ENCODE data around the gene GDA.

DNA sequence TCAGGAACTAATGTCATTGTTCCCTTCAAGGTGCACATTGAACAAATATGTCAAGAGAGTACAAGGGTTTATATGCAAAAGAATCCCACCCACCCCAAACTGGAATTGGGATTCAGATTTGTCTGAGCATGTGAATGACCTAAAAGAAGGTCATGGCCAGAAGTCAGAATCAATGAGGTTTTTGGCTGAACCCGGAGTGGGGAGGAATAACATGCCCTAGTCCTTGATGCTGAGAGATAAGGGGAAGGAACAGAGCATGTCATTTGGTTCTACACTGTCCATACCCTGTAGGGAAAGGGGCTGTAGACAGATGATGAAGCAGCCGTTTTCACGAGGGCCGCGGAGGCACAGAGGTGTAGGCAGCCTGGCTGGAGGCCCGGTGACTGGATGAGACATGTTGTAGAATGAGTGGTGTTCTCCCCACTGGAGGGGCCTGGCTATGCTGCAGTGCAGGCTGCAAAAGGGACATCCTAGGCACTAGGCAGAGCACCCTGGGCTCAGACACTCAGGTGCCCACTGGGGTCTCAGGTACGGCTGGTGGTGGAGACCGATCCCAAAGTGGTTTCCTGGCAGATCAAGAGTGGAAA, 149.9 kb downstream of the GDA start:
- TF ChIP-seq, protein P1, sequence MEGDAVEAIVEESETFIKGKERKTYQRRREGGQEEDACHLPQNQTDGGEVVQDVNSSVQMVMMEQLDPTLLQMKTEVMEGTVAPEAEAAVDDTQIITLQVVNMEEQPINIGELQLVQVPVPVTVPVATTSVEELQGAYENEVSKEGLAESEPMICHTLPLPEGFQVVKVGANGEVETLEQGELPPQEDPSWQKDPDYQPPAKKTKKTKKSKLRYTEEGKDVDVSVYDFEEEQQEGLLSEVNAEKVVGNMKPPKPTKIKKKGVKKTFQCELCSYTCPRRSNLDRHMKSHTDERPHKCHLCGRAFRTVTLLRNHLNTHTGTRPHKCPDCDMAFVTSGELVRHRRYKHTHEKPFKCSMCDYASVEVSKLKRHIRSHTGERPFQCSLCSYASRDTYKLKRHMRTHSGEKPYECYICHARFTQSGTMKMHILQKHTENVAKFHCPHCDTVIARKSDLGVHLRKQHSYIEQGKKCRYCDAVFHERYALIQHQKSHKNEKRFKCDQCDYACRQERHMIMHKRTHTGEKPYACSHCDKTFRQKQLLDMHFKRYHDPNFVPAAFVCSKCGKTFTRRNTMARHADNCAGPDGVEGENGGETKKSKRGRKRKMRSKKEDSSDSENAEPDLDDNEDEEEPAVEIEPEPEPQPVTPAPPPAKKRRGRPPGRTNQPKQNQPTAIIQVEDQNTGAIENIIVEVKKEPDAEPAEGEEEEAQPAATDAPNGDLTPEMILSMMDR (IDR thresholded peaks at IDR 0.05): no peak
- TF ChIP-seq POLR2A (IDR thresholded peaks at IDR 0.05): no peak

Data from right lobe of liver (tissue), 4 donors.